HG02884 (cell line): Measurements from ENCODE around the gene RPF1.
"Not testable (repeated sequence)": the region's sequence is repeated elsewhere in the genome, so short reads cannot be mapped to it uniquely, and the experiment has no call there.

Experiments used
- ATAC-seq: cut with Tn5 transposase; IDR thresholded peaks from one replicate; pipeline ENCODE4 v1.9.1; 2021; ENCODE audit warnings: mild to moderate bottlenecking, moderate library complexity; ENCODE audit not compliant: unreplicated experiment

Gene RPF1

GRCh38 chr1:84478876-84479868, at the start of gene RPF1:
Gene RPF1, plus strand, starts transcription at chr1:84479266. Its CDS starts 16 bp downstream, at chr1:84479282.
- ATAC-seq = peak; percentile 94

GRCh38 chr1:84430546-84430945, 48.5 kb upstream of the RPF1 start:
- ATAC-seq = no peak

- peak; percentile 49 for ATAC-seq
These were observed 45.6 kb upstream of the RPF1 start for GRCh38 chr1:84433258-84434080.

- ATAC-seq = peak; percentile 4
These were observed 44.8 kb upstream of the RPF1 start for GRCh38 chr1:84434081-84434769.

- no peak for ATAC-seq
These were observed 44.1 kb upstream of the RPF1 start for GRCh38 chr1:84434801-84435549.

- peak; percentile 43 for ATAC-seq
These were observed 42.0 kb upstream of the RPF1 start for GRCh38 chr1:84436876-84437655.

- peak; percentile 99 for ATAC-seq
These were observed 36.8 kb upstream of the RPF1 start for GRCh38 chr1:84442256-84442655.

- ATAC-seq = not testable (repeated sequence)
These were observed 36.1 kb upstream of the RPF1 start for GRCh38 chr1:84442747-84443646.

- not testable (repeated sequence) for ATAC-seq
These were observed 30.4 kb upstream of the RPF1 start for GRCh38 chr1:84448704-84449103.

GRCh38 chr1:84450910-84451309, 28.2 kb upstream of the RPF1 start:
- no peak for ATAC-seq

GRCh38 chr1:84452436-84452835, 26.6 kb upstream of the RPF1 start:
- no peak for ATAC-seq

- ATAC-seq = no peak
These were observed 16.9 kb upstream of the RPF1 start for GRCh38 chr1:84462118-84462517.

GRCh38 chr1:84467298-84467697, 11.8 kb upstream of the RPF1 start:
- ATAC-seq = no peak

GRCh38 chr1:84476225-84476624, 2.8 kb upstream of the RPF1 start:
- ATAC-seq = no peak

GRCh38 chr1:84479998-84480397, 932 bp downstream of the RPF1 start:
- ATAC-seq = no peak

GRCh38 chr1:84480650-84481049, 1.6 kb downstream of the RPF1 start:
- ATAC-seq = peak; percentile 33

- no peak for ATAC-seq
These were observed 2.3 kb downstream of the RPF1 start for GRCh38 chr1:84481317-84481716.

GRCh38 chr1:84488107-84488506, 9.0 kb downstream of the RPF1 start:
- no peak for ATAC-seq
